HFFc6 (cell line): ENCODE data around the gene ASS1. TPM values are rescaled to one million over a fixed set of nuclear protein-coding genes. Genes with fewer than 3 reads are reported as not detected.

Source experiments
- DNase-seq: peaks from one replicate; pipeline ENCODE4 v3.0.0-alpha.2; 2018
- H3K27ac Mint-ChIP-seq: 2 replicates; pipeline ENCODE4 v1.8.0; 2020; ENCODE audit warnings: mild to moderate bottlenecking, mixed read lengths
- H3K27me3 Mint-ChIP-seq: 2 replicates; pipeline ENCODE4 v1.8.0; 2021; ENCODE audit warnings: mild to moderate bottlenecking, moderate library complexity, mixed read lengths; ENCODE audit not compliant: insufficient read depth
- H3K36me3 Mint-ChIP-seq: 2 replicates; pipeline ENCODE4 v1.8.0; 2021; ENCODE audit warnings: low read depth, mixed read lengths
- H3K4me1 Mint-ChIP-seq: 2 replicates; pipeline ENCODE4 v1.8.0; 2020; ENCODE audit warnings: low read depth, mixed read lengths
- H3K4me3 Mint-ChIP-seq: 2 replicates; pipeline ENCODE4 v1.8.0; 2020; ENCODE audit warnings: mild to moderate bottlenecking, moderate library complexity, mixed read lengths
- H3K9me3 Mint-ChIP-seq: 2 replicates; pipeline ENCODE4 v1.8.0; 2020; ENCODE audit warnings: mild to moderate bottlenecking, mixed read lengths
- total RNA-seq, 6 experiments: library from RNA; stranded (reverse); fragmentation: NEBNext Ultra II Directional; extraction: Animal tissue kit (Norgen Biotek cat#: 25700); gene quantifications; 2 replicates in 1 of 6; 3 replicates in 5 of 6; pipeline ENCODE4 v1.2.3, GENCODE V29; 2021
- TF ChIP-seq, protein P1 (sequence below): fragments of 200-600 bp; sonication (generic); IDR thresholded peaks from 2 replicates; pipeline ENCODE4 v1.5.0; 2021; ENCODE audit warnings: antibody characterized with exemption, mild to moderate bottlenecking

ASS1 gene
- total RNA-seq, 6 experiments from 2014 or later = 48.6 to 103 (median 53.7) TPM

DNA sequence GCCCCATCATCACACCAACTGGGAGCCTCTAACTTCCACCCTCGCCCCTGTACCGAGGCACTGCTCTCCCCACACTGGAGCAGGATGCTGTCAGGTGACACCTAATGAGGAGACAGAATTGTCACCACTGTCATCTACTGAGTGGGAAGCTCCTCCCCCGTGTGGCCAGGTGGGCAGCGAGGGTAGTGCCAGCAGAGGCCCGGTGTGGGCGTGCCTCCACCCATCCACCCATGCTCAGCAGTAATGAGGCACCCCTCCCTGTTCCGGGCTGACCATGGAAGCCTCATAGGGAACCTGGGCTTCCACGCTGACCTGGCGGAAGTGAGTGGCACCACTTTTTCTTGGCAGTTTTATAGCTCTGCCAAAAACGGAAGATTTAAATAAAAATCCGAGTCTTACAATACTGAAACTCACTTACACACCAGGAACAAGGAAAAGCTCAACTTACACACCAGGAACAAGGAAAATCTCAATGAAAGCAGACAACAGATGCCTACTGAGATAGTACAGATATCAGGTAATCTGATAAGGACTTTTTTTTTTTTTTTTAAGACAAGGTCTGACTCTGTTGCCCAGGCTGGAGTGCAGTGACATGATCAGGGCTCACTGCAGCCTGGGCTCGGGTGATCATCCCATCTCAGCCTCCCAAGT, 30.6 kb upstream of the ASS1 start:
- Mint-ChIP-seq H3K27ac (no peak overlapping the region), H3K27me3 (peaks cover 23% of the 10 kb centered on the region), H3K4me1 (peaks cover 15% of the 10 kb centered on the region), H3K4me3 (no peak overlapping the region), H3K36me3 (no peaks in the 10 kb centered on the region), H3K9me3 (no peaks in the 10 kb centered on the region; the same call in 1 of the 2 replicates)
- no peak for DNase-seq
- TF ChIP-seq, protein P1, sequence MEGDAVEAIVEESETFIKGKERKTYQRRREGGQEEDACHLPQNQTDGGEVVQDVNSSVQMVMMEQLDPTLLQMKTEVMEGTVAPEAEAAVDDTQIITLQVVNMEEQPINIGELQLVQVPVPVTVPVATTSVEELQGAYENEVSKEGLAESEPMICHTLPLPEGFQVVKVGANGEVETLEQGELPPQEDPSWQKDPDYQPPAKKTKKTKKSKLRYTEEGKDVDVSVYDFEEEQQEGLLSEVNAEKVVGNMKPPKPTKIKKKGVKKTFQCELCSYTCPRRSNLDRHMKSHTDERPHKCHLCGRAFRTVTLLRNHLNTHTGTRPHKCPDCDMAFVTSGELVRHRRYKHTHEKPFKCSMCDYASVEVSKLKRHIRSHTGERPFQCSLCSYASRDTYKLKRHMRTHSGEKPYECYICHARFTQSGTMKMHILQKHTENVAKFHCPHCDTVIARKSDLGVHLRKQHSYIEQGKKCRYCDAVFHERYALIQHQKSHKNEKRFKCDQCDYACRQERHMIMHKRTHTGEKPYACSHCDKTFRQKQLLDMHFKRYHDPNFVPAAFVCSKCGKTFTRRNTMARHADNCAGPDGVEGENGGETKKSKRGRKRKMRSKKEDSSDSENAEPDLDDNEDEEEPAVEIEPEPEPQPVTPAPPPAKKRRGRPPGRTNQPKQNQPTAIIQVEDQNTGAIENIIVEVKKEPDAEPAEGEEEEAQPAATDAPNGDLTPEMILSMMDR = no peak

DNA sequence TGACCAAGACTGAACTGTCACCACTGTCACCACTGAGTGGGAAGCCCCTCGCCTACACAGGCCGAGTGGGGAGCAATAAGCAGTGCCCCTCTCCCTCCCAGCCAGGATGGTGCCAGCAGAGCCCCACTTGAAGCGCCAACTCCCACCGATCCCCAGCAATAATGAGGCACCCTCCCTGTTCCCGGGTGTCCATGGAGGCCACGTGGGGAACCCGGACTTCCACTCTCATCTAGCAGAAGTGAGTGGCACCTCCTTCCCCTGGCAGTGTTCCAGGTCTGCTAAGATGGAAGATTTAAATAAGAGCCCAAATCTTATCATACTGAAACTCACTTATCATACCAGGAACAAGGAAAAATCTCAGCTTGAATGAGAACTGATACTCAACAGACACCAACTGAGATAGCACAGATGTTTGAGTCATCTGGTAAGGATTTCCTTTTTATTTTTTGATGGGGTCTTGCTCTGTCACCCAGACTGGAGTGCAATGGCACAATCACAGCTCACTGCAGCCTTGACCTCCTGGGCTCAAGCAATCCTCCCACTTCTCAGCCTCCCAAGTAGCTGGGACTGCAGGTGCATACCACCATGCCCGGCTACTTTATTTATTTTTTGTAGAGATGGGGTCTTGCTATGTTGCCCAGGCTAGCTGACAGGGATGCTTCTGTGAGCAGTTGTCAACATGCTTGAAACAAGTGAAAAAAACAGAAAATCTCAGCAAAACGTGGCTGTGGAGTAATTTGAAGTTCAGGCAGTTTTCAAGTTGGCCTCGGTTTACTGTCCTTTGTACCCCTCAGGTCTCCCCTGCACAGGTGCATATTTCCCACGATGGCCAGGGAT, 29.6 kb upstream of the ASS1 start:
- peaks cover 22% of the 10 kb centered on the region for H3K27me3 Mint-ChIP-seq
- TF ChIP-seq, protein P1 = no peak
- peaks cover 15% of the 10 kb centered on the region for H3K4me1 Mint-ChIP-seq
- peaks cover 4% of the 10 kb centered on the region; the same call in 1 of the 2 replicates for H3K9me3 Mint-ChIP-seq
- no peak overlapping the region for H3K27ac Mint-ChIP-seq
- no peak for DNase-seq
- H3K4me3 Mint-ChIP-seq = no peak overlapping the region
- no peaks in the 10 kb centered on the region for H3K36me3 Mint-ChIP-seq

DNA sequence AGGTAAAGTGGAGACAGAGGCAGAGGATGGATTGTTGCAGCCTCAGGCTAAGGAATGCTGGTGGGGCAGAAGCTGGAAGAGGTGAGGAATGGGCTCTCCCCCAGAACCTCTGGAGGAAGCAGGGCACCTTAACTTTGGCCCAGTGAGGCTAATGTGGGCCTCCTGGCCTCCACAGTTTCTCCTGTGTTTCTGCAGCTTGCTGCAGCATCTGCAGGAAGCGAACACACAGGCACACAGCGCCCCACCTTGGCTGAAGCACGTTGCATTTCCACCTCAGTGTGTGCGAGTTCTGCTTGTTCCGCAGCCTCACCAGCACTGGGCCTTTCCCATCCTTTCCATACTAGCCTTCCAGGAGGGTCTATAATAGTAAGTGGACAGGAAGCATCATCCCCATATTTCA, 27.2 kb upstream of the ASS1 start:
- Mint-ChIP-seq H3K36me3 (no peaks in the 10 kb centered on the region), H3K27ac (no peak overlapping the region), H3K27me3 (peaks cover 14% of the 10 kb centered on the region), H3K4me1 (peaks cover 13% of the 10 kb centered on the region), H3K4me3 (no peak overlapping the region), H3K9me3 (peaks cover 4% of the 10 kb centered on the region; the same call in 1 of the 2 replicates)
- no peak for DNase-seq
- TF ChIP-seq, protein P1 = peak; percentile 40

DNA sequence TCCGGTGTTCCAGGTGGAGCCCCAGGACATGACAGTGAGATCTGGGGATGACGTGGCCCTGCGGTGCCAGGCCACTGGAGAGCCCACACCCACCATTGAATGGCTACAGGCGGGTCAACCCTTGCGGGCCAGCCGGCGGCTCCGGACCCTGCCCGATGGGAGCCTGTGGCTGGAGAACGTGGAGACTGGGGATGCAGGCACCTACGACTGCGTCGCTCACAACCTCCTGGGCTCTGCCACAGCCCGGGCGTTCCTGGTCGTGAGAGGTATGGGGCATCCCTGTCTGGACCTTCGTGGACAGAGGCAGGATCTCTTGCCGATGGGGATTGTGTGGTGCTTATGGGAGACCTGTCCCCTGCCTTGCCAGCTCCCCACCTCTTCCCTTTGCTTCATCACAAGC, 26.0 kb upstream of the ASS1 start:
- no peak for DNase-seq
- H3K4me1 Mint-ChIP-seq = peaks cover 13% of the 10 kb centered on the region
- no peak overlapping the region for H3K27ac Mint-ChIP-seq
- TF ChIP-seq, protein P1 = no peak
- H3K4me3 Mint-ChIP-seq = no peak overlapping the region
- H3K36me3 Mint-ChIP-seq = no peaks in the 10 kb centered on the region
- H3K9me3 Mint-ChIP-seq = peaks cover 4% of the 10 kb centered on the region; the same call in 1 of the 2 replicates
- H3K27me3 Mint-ChIP-seq = peaks cover 12% of the 10 kb centered on the region

DNA sequence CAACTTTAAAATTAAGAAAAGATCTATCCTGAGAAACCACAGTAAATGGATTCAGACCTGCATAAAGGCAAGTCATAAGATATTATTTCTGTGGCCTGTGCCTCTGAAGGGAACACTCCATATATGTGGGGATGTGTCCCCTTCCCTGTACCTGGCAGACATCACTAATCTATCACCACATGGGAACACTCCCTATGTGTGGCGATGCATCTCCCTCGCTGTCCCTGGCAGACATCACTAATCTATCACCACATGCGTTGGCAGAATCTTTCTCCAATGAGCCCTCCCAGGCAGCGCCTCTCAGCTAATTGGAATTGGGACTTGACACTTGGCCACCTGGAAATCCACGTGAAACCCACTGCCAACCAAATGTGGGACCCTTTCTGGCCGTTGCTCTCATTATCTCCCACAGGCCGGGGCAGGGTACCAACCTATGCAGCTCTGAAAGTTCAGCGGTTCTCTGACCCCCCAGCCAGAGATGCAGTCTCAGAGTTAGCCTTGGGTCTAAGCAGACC, 25.2 kb upstream of the ASS1 start:
- no peak for DNase-seq
- TF ChIP-seq, protein P1 = no peak
- H3K9me3 Mint-ChIP-seq = peaks cover 4% of the 10 kb centered on the region; the same call in 1 of the 2 replicates
- peaks cover 8% of the 10 kb centered on the region for H3K27me3 Mint-ChIP-seq
- H3K36me3 Mint-ChIP-seq = no peaks in the 10 kb centered on the region
- peaks cover 13% of the 10 kb centered on the region for H3K4me1 Mint-ChIP-seq
- no peak overlapping the region for H3K27ac Mint-ChIP-seq
- no peak overlapping the region for H3K4me3 Mint-ChIP-seq
